ENCODE data around the gene NAV2.
"Not testable (repeated sequence)": the region's sequence is repeated elsewhere in the genome, so short reads cannot be mapped to it uniquely, and the experiment has no call there.

The NAV2 gene

DNA sequence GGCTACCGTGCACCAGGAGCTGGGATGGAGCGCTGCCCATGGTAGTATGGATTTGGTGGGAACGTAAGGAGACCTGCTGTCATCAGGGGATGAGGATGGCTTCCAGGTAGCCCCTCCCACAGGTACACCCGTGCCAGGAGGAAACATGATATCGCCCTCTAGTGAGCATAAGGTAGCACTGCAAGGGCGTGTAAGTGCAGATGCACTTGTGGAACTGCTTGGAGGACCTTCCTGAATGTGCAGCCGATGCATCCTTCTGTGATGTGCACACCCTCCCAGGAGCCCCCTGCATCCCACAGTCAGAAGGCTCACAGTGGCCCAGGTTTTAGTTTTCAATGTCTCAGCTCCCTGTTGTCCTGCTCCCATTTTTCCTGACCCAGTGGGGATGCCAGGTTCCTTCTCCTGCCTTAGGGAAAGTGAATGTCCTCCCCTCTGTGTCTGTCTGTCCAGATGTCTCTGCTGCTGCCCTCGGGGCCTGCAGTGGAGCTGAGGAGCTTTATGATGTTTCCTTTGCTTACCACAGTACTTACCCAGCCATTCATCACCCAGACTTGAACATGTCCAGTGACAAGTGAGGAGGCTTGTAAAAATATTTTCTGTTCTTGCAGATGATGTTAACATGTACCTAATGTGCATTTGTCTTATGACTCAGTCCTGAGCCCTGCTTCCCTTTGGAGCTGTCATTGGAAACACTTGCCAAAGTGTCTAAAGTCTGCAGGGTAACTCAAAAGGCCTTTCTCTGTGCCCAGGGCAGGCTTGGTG, 398.5 kb downstream of the NAV2 start:
- Mint-ChIP-seq H3K9me3 (no peaks in the 10 kb centered on the region), H3K27ac (no peak overlapping the region), H3K4me3 (no peak overlapping the region), H3K36me3 (ENCODE audit: low read depth) (no peaks in the 10 kb centered on the region), H3K27me3 (peaks cover 10% of the 10 kb centered on the region), H3K4me1 (ENCODE audit: low read depth) (no peaks in the 10 kb centered on the region)

DNA sequence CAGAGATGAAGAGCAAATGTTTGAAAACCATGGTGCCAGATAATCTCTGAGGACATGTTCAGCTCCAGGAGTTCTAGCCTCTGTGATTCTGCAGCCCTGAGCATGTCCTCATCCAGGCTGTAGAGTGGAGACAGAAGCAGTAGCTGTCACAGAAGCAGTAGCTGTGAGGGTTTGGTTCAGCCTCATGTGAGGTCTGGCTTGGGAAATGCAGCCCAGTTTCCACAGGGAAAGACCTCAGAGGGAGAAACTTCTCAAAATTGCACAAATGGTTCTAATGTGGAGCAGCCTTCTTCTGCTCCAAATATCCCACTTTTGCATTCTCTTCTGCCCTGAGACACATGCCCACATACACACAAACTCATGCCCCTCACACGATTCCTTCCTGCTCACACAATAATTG, 399.2 kb downstream of the NAV2 start:
- no peaks in the 10 kb centered on the region for H3K36me3 Mint-ChIP-seq (ENCODE audit: low read depth)
- no peak overlapping the region for H3K27ac Mint-ChIP-seq
- no peak overlapping the region for H3K4me3 Mint-ChIP-seq
- no peaks in the 10 kb centered on the region for H3K4me1 Mint-ChIP-seq (ENCODE audit: low read depth)
- H3K9me3 Mint-ChIP-seq = no peaks in the 10 kb centered on the region
- peaks cover 10% of the 10 kb centered on the region for H3K27me3 Mint-ChIP-seq

DNA sequence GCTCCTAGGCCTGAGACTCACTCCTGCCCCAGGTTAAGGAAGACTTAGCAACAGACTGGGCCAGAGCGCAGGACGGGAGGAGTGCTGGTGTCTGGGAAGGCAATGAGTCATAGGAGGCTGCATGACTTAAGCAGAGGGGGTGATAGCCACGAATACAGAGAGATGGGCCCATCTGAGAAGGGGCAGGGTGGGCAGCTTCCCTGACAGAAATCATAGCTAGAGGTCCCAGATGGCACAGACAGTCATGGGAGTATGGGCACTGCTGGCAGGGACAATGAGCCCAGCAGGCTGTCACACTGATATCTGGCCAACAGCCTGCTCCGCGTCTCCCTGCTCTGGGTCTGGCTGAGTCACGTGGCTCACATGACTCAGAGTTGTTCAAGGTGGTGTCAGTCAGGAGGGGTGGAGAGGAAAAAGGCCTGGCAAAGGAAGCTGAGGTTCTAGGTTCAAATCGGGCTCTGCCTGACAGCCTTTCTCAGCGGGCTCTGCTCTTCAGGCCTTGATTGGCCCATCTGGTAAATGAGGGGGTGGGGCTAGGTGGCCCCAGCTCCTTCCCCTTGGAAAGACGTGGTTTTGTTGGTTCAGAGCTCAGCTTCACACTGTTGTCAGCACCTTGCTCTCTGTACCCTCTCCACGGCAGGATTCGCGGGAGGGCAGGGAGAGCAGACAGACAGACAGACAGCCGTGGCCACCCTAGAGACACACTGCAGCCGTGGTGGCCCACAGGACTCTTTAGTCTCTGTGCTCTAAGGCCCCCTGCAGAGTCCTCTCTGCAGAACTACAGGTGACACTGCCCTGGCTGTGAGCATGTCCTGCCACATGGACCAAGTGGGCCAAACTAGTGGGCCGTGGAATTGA, 399.9 kb downstream of the NAV2 start:
- peaks cover 10% of the 10 kb centered on the region for H3K27me3 Mint-ChIP-seq
- H3K9me3 Mint-ChIP-seq = no peaks in the 10 kb centered on the region
- no peak overlapping the region for H3K27ac Mint-ChIP-seq
- H3K4me3 Mint-ChIP-seq = no peak overlapping the region
- H3K4me1 Mint-ChIP-seq (ENCODE audit: low read depth) = no peaks in the 10 kb centered on the region
- H3K36me3 Mint-ChIP-seq (ENCODE audit: low read depth) = no peaks in the 10 kb centered on the region

DNA sequence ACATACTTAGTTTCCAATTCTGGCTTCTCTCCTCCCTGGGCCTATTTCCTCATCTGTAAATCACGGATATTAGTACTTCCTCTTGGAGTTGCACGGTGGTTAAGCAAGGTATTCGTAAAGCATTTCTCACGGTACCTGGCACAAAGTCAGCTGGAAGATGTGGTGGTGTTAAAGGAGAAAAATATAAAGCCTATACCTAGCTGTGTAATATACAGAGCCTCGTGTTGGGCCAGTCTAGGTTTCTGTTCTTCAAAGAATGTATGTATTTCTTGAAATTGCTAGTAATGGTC, 400.5 kb downstream of the NAV2 start:
- no peaks in the 10 kb centered on the region for H3K9me3 Mint-ChIP-seq
- H3K4me3 Mint-ChIP-seq = no peak overlapping the region
- no peaks in the 10 kb centered on the region for H3K36me3 Mint-ChIP-seq (ENCODE audit: low read depth)
- peaks cover 11% of the 10 kb centered on the region for H3K27me3 Mint-ChIP-seq
- H3K27ac Mint-ChIP-seq = no peak overlapping the region
- no peaks in the 10 kb centered on the region for H3K4me1 Mint-ChIP-seq (ENCODE audit: low read depth)

DNA sequence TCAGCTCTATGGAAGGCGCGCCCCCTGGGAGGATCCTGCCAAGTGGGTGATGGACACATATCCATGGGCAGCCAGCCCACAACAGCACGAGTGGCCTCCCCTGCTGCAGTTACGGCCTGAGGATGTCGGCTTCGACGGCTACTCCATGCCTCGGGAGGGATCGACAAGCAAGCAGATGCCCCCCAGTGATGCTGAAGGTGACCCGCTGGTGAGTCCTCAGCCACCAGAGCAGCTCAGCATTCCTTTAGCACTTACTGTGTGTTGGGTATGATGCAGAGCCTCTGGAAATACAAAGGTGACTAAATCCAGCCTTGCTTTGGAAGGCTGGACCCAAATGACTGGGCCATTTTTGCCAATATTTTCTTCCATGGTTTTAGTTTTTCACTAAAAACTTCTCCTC, 402.0 kb downstream of the NAV2 start:
- H3K4me3 Mint-ChIP-seq = no peak overlapping the region
- no peaks in the 10 kb centered on the region for H3K9me3 Mint-ChIP-seq
- no peak overlapping the region for H3K27ac Mint-ChIP-seq
- no peaks in the 10 kb centered on the region for H3K4me1 Mint-ChIP-seq (ENCODE audit: low read depth)
- peaks cover 13% of the 10 kb centered on the region for H3K27me3 Mint-ChIP-seq
- H3K36me3 Mint-ChIP-seq (ENCODE audit: low read depth) = no peaks in the 10 kb centered on the region

DNA sequence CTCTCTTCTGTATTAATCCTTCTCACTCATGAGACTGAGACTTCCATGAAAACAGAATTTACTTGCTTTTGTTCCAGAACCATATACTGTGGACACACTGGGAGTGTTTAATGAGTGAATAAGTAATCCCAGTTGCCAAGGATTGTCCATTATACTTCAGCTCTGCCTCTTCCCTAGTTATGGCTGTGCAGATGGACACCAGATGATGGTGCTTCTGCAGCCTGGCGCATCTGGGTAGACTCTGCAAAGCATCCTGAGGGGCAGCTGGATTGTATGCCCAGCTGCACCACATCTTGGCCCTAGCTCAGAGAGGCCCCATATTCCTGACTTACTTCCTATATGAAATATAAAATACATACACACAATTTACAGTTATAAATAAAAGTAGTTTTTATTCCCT, 404.2 kb downstream of the NAV2 start:
- Mint-ChIP-seq H3K4me1 (ENCODE audit: low read depth) (no peaks in the 10 kb centered on the region), H3K27me3 (peaks cover 19% of the 10 kb centered on the region), H3K27ac (no peak overlapping the region), H3K36me3 (ENCODE audit: low read depth) (no peaks in the 10 kb centered on the region), H3K4me3 (no peak overlapping the region), H3K9me3 (no peaks in the 10 kb centered on the region)

DNA sequence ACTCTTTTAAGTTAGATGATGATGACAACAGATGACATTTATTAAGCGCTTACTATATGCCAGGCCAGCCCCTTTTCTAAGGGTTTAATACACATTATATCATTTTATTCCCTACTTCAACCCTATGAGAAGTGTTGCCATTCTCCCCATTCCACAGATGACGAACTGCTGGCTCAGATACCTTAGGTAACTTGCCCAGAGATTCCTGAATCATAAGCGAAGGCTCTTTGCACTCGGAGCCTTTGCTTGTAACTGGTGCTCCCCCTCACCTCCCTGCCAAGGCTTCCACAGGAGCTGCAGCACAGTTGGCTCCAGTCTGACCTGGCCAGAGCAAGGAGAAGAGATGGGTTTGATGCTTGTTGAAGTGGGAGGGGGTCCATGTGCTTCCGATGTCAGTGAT, 404.7 kb downstream of the NAV2 start:
- Mint-ChIP-seq H3K9me3 (no peaks in the 10 kb centered on the region), H3K4me3 (no peak overlapping the region), H3K36me3 (ENCODE audit: low read depth) (no peaks in the 10 kb centered on the region), H3K27me3 (peaks cover 19% of the 10 kb centered on the region), H3K4me1 (ENCODE audit: low read depth) (no peaks in the 10 kb centered on the region), H3K27ac (no peak overlapping the region)

DNA sequence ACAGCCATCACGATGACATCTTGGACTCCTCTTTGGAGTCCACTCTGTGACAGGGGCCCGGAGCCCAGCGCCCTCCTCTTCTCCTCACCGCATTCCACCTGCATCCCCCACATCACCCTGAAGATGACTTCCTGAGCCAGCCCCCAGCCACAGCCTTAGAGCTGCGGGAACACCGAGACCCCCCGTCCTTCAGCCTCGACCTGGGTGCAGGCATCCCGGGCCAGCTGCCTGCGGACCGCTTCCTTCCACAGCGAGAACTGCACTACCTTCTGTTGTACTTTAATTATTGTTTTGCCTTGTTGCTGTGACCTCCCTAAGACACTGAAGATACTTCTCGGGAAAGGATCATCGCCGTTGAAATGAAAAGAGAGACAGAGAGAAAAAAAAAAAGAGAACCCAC, 405.6 kb downstream of the NAV2 start:
- H3K4me1 Mint-ChIP-seq (ENCODE audit: low read depth) = no peaks in the 10 kb centered on the region
- H3K27me3 Mint-ChIP-seq = peaks cover 19% of the 10 kb centered on the region
- H3K36me3 Mint-ChIP-seq (ENCODE audit: low read depth) = no peaks in the 10 kb centered on the region
- no peaks in the 10 kb centered on the region for H3K9me3 Mint-ChIP-seq
- no peak overlapping the region for H3K4me3 Mint-ChIP-seq
- H3K27ac Mint-ChIP-seq = no peak overlapping the region

DNA sequence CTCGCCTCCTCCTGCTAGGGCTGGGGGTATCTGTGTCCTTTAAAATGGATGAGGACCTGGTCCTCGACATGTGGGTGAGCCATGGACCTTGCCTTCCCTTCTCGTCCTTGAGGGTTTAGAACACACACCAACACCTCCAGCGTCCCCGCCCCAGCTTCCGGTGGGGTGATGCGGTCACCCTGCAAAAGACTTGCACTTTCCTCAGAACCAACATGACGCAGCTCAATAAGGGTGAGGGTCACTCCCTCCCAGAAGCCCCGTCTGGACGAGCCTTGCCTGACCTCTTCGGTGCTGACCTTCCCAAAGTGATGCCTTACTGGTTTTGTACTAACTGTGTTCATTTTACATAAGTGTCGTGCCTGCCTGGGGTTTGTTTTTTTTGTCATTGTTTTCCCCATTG, 406.7 kb downstream of the NAV2 start:
- Mint-ChIP-seq H3K4me1 (ENCODE audit: low read depth) (no peaks in the 10 kb centered on the region), H3K9me3 (no peaks in the 10 kb centered on the region), H3K4me3 (no peak overlapping the region), H3K27ac (no peak overlapping the region), H3K27me3 (peaks cover 19% of the 10 kb centered on the region), H3K36me3 (ENCODE audit: low read depth) (no peaks in the 10 kb centered on the region)

DNA sequence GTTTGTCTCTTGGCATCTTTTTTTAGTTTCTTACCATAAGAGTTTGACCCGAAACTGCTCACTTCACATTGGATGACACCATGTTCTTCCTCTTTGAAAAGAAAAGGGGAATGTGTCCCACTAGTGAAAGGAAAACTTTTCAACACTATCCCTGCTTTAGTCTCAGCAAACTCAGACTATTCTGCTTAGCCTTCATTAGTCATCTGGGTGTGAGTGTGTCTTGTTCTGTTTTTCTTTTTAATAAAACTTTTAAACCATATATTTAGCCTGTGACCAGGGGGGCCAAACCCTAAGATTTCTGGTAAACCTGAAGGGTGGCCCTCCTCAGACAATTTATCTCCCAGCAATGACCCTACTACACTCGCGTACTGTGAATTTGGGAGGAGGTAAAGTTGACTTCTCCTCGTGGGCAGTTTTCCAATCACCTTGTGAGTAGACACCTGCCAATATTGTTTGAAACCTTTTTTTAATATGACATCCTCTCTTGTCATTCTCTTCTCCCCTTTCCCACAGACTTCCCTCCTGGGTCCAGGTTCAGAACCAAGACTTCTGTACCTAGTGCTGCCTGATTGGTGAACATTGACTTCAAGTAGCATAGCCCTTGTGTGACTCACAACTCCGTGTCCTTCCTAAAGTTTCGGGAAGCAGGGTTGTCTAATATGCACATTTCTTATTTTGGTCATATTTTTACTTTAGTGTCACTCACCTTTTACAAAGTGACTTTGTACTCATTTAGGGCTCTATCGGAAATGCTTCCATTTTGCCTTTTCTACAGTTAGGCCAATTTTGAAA, 407.7 kb downstream of the NAV2 start:
- Mint-ChIP-seq H3K4me3 (no peak overlapping the region), H3K4me1 (ENCODE audit: low read depth) (no peaks in the 10 kb centered on the region), H3K36me3 (ENCODE audit: low read depth) (no peaks in the 10 kb centered on the region), H3K27ac (no peak overlapping the region), H3K27me3 (peaks cover 16% of the 10 kb centered on the region), H3K9me3 (no peaks in the 10 kb centered on the region)

DNA sequence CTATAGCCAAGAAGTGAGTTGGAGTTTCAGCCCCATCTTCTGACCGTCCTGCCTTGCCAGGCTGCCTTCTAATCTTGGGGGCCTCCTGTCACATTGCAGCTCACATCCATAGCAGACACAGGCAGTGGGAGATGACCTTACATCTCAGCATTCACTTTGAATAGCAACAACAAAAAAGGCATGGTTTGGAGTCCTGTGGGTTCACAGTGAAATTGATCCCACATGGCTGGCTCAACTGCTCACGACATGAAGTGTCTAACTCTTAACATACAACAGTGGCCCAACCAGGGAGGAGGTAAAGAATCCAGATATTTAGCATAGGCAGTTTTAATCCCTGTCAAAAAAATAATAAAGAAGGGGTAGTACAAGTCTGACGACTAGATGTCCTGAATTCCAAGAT, 409.5 kb downstream of the NAV2 start:
- H3K27me3 Mint-ChIP-seq = peaks cover 16% of the 10 kb centered on the region
- no peaks in the 10 kb centered on the region for H3K9me3 Mint-ChIP-seq
- no peaks in the 10 kb centered on the region for H3K4me1 Mint-ChIP-seq (ENCODE audit: low read depth)
- H3K36me3 Mint-ChIP-seq (ENCODE audit: low read depth) = no peaks in the 10 kb centered on the region
- no peak overlapping the region for H3K27ac Mint-ChIP-seq
- no peak overlapping the region for H3K4me3 Mint-ChIP-seq

DNA sequence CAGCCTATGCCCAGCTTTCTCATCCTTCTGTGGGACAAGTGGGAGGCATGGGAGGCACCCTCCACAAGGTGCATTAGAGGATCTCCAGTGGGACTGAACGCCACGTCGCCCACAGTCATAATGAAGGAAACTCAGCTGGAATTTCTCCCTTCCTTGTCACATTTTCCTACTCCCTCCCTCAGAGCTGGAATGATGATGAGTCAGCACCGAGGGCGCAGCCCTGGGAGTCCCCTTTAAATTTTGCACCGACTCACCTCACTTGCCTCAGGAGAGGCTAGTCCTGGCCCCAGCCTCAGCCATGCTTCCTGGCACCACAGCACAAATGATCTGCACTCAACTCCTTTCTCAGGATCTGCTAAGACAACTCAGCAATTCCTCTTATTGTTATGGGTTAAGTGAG, 413.3 kb downstream of the NAV2 start:
- Mint-ChIP-seq H3K27me3 (peaks cover 14% of the 10 kb centered on the region), H3K9me3 (no peaks in the 10 kb centered on the region), H3K4me3 (no peak overlapping the region), H3K36me3 (ENCODE audit: low read depth) (no peaks in the 10 kb centered on the region), H3K27ac (no peak overlapping the region), H3K4me1 (ENCODE audit: low read depth) (no peaks in the 10 kb centered on the region)

DNA sequence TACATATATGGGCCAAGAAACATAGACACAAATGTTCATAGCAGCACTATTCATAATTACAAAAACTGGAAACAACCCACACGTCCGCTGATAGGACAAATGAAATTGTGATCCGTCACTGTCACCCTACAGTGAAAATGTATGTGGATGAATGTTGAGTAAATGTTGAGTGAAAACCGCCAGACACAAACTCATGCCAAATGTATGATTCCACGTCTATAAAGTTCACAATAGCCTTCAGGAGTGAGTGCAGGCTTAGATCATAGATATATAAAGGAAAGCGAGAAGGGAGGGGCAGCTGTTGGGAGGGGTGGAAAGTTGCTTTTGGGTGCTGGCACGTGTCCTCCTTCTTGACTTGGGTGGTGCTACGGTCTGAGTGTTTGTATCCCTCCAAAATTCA, 414.1 kb downstream of the NAV2 start:
- Mint-ChIP-seq H3K4me3 (no peak overlapping the region), H3K36me3 (ENCODE audit: low read depth) (no peaks in the 10 kb centered on the region), H3K9me3 (no peaks in the 10 kb centered on the region)

DNA sequence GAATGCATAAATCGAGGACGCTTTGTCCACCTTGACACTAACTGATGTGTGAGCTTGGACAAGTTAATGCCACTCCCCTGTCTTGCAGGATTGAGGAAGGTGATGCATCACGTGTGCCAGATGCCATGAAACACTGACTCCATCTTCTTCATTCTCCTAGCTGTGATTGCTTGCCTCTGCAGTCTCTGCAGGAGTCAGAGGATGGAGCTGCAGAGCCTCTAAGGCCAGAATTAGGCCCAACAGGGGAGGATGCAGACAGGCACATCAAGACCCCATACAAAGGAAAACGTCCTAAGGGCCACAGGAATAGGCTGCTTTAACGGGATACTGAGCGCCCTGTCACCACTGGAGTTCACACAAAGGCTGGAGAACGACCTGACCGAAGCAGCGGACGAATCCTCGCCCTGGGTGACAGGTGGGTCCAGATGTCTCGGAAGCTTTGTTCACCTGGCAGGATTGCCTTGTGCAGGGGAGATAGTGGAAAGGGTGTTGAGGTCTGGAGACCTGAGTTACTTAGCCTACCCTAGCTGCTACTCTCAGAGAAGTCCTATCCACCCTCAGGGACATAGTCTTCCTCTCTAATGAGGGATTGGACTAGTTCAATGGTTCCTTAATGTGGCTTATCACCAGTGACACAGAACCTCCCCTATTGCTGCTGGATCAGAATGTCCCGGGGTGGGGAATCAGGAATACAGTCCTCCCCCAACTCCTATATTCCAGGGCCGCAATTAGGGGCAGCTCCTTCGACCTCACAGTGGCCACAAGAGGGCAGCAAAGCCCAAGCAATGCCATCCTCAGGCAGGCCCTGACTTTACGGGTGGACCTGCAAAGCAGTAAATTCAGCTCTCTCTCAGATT, 415.3 kb downstream of the NAV2 start:
- Mint-ChIP-seq H3K27me3 (peaks cover 24% of the 10 kb centered on the region), H3K27ac (no peak overlapping the region), H3K4me3 (no peak overlapping the region), H3K9me3 (no peaks in the 10 kb centered on the region), H3K4me1 (ENCODE audit: low read depth) (peaks cover 14% of the 10 kb centered on the region), H3K36me3 (ENCODE audit: low read depth) (no peaks in the 10 kb centered on the region)

More for the DNA sequence above, 414.1 kb downstream of the NAV2 start:
- H3K27ac Mint-ChIP-seq = no peak overlapping the region
- peaks cover 13% of the 10 kb centered on the region for H3K27me3 Mint-ChIP-seq
- H3K4me1 Mint-ChIP-seq (ENCODE audit: low read depth) = peaks cover 4% of the 10 kb centered on the region

DNA sequence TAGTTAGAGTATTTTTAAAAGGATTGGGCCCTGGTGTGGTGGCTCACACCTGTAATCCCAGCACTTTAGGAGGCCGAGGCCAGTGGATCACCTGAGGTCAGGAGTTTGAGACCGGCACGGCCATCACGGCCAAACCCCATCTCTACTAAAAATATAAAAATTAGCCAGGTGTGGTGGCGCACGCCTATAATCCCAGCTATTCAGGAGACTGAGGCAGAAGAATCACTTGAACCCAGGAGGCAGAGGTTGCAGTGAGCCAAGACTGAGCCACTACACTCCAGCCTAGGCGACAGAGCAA, 415.8 kb downstream of the NAV2 start:
- not testable (repeated sequence) for H3K9me3 Mint-ChIP-seq; H3K4me3 Mint-ChIP-seq; H3K36me3 Mint-ChIP-seq (ENCODE audit: low read depth); H3K27ac Mint-ChIP-seq
- peaks cover 14% of the 10 kb centered on the region for H3K4me1 Mint-ChIP-seq (ENCODE audit: low read depth)
- H3K27me3 Mint-ChIP-seq = peaks cover 26% of the 10 kb centered on the region

All from stimulated activated naive CD8-positive, alpha-beta T cell treated with anti-CD3 and anti-CD28 coated beads, Interleukin-15, Interleukin-2, amounts not matched to agents 100 ng/mL and 50 ng/mL, for 24 hours (primary cell).